Measurements from ENCODE around the gene GRIP1. TPM values are rescaled to one million over a fixed set of nuclear protein-coding genes. Genes with fewer than 3 reads are reported as not detected.

GRIP1 gene
- total and polyA plus RNA-seq, 2 donors (not counting 3 experiments of a cell fraction or from before 2014, with no cell fraction given): 0.04 to 0.69 TPM

DNA sequence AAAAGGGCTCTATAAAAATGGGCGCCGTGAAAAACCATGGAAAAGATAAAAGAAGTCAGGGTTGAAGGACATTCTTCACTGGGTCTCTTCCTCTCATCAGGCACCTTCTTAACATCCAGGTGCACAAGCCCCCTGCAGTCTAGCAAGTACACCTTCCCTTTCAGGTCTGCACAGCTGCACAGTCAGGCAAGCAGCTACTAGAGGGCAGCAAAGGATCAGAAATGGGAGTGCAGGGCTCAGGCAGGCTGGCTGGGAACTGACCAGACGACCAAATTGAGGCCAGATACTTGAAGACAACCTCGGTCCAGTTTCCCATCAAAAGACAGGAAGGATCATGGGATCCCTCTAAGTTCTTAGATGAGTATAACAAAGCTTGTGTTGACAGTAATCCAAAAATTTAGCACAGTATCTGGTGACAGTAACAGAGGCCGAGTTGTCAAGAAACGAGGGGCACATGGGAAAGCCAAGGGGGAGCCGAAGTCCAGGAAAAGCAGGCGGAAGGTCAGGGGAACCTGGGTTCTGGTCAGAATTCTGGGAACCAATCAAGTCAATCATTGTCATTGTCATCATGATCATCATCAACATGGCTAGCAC lies 10.1 kb upstream of the GRIP1 start:
- H3K4me3 ChIP-seq (replicated peaks in 1 of 3; ENCODE audit: insufficient read depth in 1 of 3, low read depth in 1 of 3, low read length in 3 of 3): no peak overlapping the region
- DNase-seq (ENCODE audit: low read depth, low spot score) (peak; percentile 20), FAIRE-seq (no peak)
- dilution Hi-C loops (cut with MboI; ENCODE audit: extremely low pct_ligation_motif_present, low sequenced_read_pairs): no loop called here
- H4K20me1 ChIP-seq (replicated peaks; ENCODE audit: control insufficient read depth, extremely low read depth, insufficient read depth, low read length): no peaks in the 10 kb centered on the region
- no peaks in the 10 kb centered on the region for H3K36me3 ChIP-seq (ENCODE audit: control insufficient read depth in 2 of 2, extremely low read depth in 1 of 2, insufficient read depth in 2 of 2, low read length in 2 of 2)
- H3K9ac ChIP-seq (replicated peaks; ENCODE audit: extremely low read depth, insufficient read depth, low read length): no peak overlapping the region
- no peaks in the 10 kb centered on the region for H3K9me3 ChIP-seq (replicated peaks; ENCODE audit: control insufficient read depth, insufficient read depth, low read length)
- H3K27ac ChIP-seq (ENCODE audit: insufficient read depth, low read depth, low read length): no peak overlapping the region
- peaks cover 9% of the 10 kb centered on the region in 2 experiments for H3K27me3 ChIP-seq (ENCODE audit: control insufficient read depth in 2 of 2, insufficient read depth in 2 of 2, low read length in 2 of 2)
- no peaks in the 10 kb centered on the region for H3K79me2 ChIP-seq (ENCODE audit: control insufficient read depth, insufficient read depth, low read length)
- H2AFZ ChIP-seq (ENCODE audit: low read depth, low read length): no peak overlapping the region
- TF ChIP-seq FOS (IDR thresholded peaks at IDR 0.05; ENCODE audit: borderline replicate concordance, insufficient read depth, low read length) (no peak), POLR2A (IDR thresholded peaks at IDR 0.05; ENCODE audit: low read depth, low read length) (no peak), JUN (IDR thresholded peaks at IDR 0.05; ENCODE audit: borderline replicate concordance, insufficient read depth, insufficient read length, low read depth) (no peak)
- TF ChIP-seq, protein P1, sequence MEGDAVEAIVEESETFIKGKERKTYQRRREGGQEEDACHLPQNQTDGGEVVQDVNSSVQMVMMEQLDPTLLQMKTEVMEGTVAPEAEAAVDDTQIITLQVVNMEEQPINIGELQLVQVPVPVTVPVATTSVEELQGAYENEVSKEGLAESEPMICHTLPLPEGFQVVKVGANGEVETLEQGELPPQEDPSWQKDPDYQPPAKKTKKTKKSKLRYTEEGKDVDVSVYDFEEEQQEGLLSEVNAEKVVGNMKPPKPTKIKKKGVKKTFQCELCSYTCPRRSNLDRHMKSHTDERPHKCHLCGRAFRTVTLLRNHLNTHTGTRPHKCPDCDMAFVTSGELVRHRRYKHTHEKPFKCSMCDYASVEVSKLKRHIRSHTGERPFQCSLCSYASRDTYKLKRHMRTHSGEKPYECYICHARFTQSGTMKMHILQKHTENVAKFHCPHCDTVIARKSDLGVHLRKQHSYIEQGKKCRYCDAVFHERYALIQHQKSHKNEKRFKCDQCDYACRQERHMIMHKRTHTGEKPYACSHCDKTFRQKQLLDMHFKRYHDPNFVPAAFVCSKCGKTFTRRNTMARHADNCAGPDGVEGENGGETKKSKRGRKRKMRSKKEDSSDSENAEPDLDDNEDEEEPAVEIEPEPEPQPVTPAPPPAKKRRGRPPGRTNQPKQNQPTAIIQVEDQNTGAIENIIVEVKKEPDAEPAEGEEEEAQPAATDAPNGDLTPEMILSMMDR (IDR thresholded peaks at IDR 0.05; ENCODE audit: extremely low read depth in 1 of 2, insufficient read depth in 1 of 2, low read depth in 1 of 2, low read length in 2 of 2): peak in 1 of 2 donors; percentile 37
- intact Hi-C loops (cut with micrococcal nuclease): loop anchor here (1.0 kb wide), 1 partner anchor 172 kb away; no protein-coding TSS in a partner anchor
- CTCF ChIA-PET: interaction anchor here (0.7 to 1.5 kb wide), 4 partner anchors 13 to 337 kb away, joined by 3 to 7 read pairs (median 4); no protein-coding TSS in a partner anchor
- no peaks in the 10 kb centered on the region for H3K4me1 ChIP-seq (ENCODE audit: control insufficient read depth, extremely low read depth, insufficient read depth, low read length)
- no peak overlapping the region for H3K4me2 ChIP-seq (ENCODE audit: insufficient read depth, low read length)
- POLR2A ChIA-PET: no interaction called here
- no peaks in the 10 kb centered on the region for H3K9me1 ChIP-seq (replicated peaks; ENCODE audit: control insufficient read depth, extremely low read depth, insufficient read depth, low read length)
- no TSS peak for BruUV-seq (replicated peaks)

DNA sequence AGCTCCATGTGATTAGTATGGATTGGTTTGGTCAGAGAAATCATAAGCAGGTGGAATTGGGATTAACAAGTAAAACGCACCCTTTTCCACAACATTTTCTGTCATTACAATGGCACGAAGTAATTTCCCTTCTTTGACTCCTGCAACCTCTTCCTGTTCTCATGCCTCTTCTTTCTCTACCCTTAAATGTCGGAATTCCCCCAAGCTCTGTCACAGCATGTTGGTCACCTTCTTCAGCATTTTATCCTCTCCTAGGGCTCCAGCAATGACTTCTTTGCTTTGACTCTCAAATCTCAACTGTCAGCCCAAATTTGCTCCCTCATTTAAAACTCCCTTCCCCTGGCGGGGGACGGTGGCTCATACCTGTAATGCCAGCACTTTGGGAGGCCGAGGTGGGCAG lies 5.3 kb upstream of the GRIP1 start:
- Histone ChIP-seq H3K4me2 (ENCODE audit: insufficient read depth, low read length) (no peak overlapping the region), H3K79me2 (ENCODE audit: control insufficient read depth, insufficient read depth, low read length) (no peaks in the 10 kb centered on the region), H3K36me3 (ENCODE audit: control insufficient read depth in 2 of 2, extremely low read depth in 1 of 2, insufficient read depth in 2 of 2, low read length in 2 of 2) (no peaks in the 10 kb centered on the region), H3K27ac (ENCODE audit: insufficient read depth, low read depth, low read length) (no peak overlapping the region), H3K27me3 (ENCODE audit: control insufficient read depth in 2 of 2, insufficient read depth in 2 of 2, low read length in 2 of 2) (peaks cover 15 to 24% of the 10 kb centered on the region in 2 experiments), H3K9ac (replicated peaks; ENCODE audit: extremely low read depth, insufficient read depth, low read length) (no peak overlapping the region), H3K9me3 (replicated peaks; ENCODE audit: control insufficient read depth, insufficient read depth, low read length) (no peaks in the 10 kb centered on the region), H3K9me1 (replicated peaks; ENCODE audit: control insufficient read depth, extremely low read depth, insufficient read depth, low read length) (no peaks in the 10 kb centered on the region), H2AFZ (ENCODE audit: low read depth, low read length) (no peak overlapping the region), H3K4me1 (ENCODE audit: control insufficient read depth, extremely low read depth, insufficient read depth, low read length) (no peaks in the 10 kb centered on the region), H4K20me1 (replicated peaks; ENCODE audit: control insufficient read depth, extremely low read depth, insufficient read depth, low read length) (no peaks in the 10 kb centered on the region), H3K4me3 (replicated peaks in 1 of 3; ENCODE audit: insufficient read depth in 1 of 3, low read depth in 1 of 3, low read length in 3 of 3) (no peak overlapping the region)
- BruUV-seq (replicated peaks): no TSS peak
- intact Hi-C loops (cut with micrococcal nuclease) (no loop called here), dilution Hi-C loops (cut with MboI; ENCODE audit: extremely low pct_ligation_motif_present, low sequenced_read_pairs) (no loop called here)
- CTCF ChIA-PET: interaction anchor here (1.5 to 3.1 kb wide), 2 partner anchors 10 to 46 kb away, joined by 3 to 14 read pairs; no protein-coding TSS in a partner anchor
- FAIRE-seq (no peak), DNase-seq (ENCODE audit: low read depth, low spot score) (no peak)
- POLR2A ChIA-PET: no interaction called here
- TF ChIP-seq MYC (IDR thresholded peaks at IDR 0.05; ENCODE audit: low read depth, low read length) (no peak), POLR2AphosphoS5 (IDR thresholded peaks at IDR 0.05; ENCODE audit: insufficient read depth, low read depth, low read length) (no peak), EZH2 (IDR thresholded peaks at IDR 0.05; ENCODE audit: borderline replicate concordance, low read depth, low read length, severe bottlenecking) (no peak), FOS (IDR thresholded peaks at IDR 0.05; ENCODE audit: borderline replicate concordance, insufficient read depth, low read length) (no peak), GATA2 (IDR thresholded peaks at IDR 0.05; ENCODE audit: insufficient read depth, insufficient read length, low read depth, low read length) (no peak), POLR2A (IDR thresholded peaks at IDR 0.05; ENCODE audit: low read depth, low read length) (no peak), JUN (IDR thresholded peaks at IDR 0.05; ENCODE audit: borderline replicate concordance, insufficient read depth, insufficient read length, low read depth) (no peak)
- TF ChIP-seq, protein P1 (IDR thresholded peaks at IDR 0.05; ENCODE audit: extremely low read depth in 1 of 2, insufficient read depth in 1 of 2, low read depth in 1 of 2, low read length in 2 of 2): no peak
- TF ChIP-seq, protein P2, sequence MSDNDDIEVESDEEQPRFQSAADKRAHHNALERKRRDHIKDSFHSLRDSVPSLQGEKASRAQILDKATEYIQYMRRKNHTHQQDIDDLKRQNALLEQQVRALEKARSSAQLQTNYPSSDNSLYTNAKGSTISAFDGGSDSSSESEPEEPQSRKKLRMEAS (IDR thresholded peaks at IDR 0.05; ENCODE audit: insufficient read depth, insufficient read length): no peak

All from endothelial cell of umbilical vein (primary cell).